Smooth muscle cell (in vitro differentiated cells): ENCODE results near the gene TIGD4. TPM values are rescaled to one million over a fixed set of nuclear protein-coding genes. Genes with fewer than 3 reads are reported as not detected.

ENCODE experiments used
- DNase-seq: peaks from one replicate; lab custom pipeline; 2025; ENCODE audit not compliant: unreplicated experiment; lab: John Stamatoyannopoulos, UW
- H2AFZ ChIP-seq: fragments of 200-600 bp; sonication (generic); 2 replicates; pipeline ENCODE4 v1.6.0; 2016; ENCODE audit warnings: antibody characterized with exemption, low read depth, mild to moderate bottlenecking
- H3F3A ChIP-seq: fragments of 200-600 bp; sonication (generic); 2 replicates; pipeline ENCODE4 v1.6.0; 2017; ENCODE audit warnings: antibody characterized with exemption, low read depth
- H3K27ac ChIP-seq: fragments of 200-600 bp; sonication (generic); 2 replicates; pipeline ENCODE4 v1.5.1; 2016; ENCODE audit warnings: low read depth, mild to moderate bottlenecking
- H3K27me3 ChIP-seq: fragments of 200-600 bp; sonication (generic); 2 replicates; pipeline ENCODE4 v1.6.1; 2016; ENCODE audit warnings: low read depth, mild to moderate bottlenecking
- H3K36me3 ChIP-seq: fragments of 200-600 bp; sonication (generic); 2 replicates; pipeline ENCODE4 v1.5.1; 2016; ENCODE audit warnings: low read depth
- H3K4me1 ChIP-seq: fragments of 200-600 bp; sonication (generic); 2 replicates; pipeline ENCODE4 v1.5.1; 2016; ENCODE audit warnings: low read depth
- H3K4me2 ChIP-seq: fragments of 200-600 bp; sonication (generic); 2 replicates; pipeline ENCODE4 v1.6.0; 2016; ENCODE audit warnings: mild to moderate bottlenecking
- H3K4me3 ChIP-seq: fragments of 200-600 bp; sonication (generic); 2 replicates; pipeline ENCODE4 v1.5.1; 2016; ENCODE audit warnings: mild to moderate bottlenecking
- H3K79me2 ChIP-seq: fragments of 200-600 bp; sonication (generic); 2 replicates; pipeline ENCODE4 v1.6.0; 2016; ENCODE audit warnings: low read depth, mild to moderate bottlenecking
- H3K9ac ChIP-seq: fragments of 200-600 bp; sonication (generic); 2 replicates; pipeline ENCODE4 v1.6.0; 2016; ENCODE audit warnings: low read depth
- H3K9me3 ChIP-seq: fragments of 200-600 bp; sonication (generic); replicated peaks from 2 replicates; pipeline ENCODE4 v1.5.1; 2016; ENCODE audit warnings: low read depth
- H4K20me1 ChIP-seq: fragments of 200-600 bp; sonication (generic); 2 replicates; pipeline ENCODE4 v1.6.0; 2016; ENCODE audit warnings: low read depth
- CTCF ChIP-seq: fragments of 200-600 bp; sonication (generic); IDR thresholded peaks from 2 replicates; pipeline ENCODE4 v1.5.1; 2017; ENCODE audit warnings: borderline replicate concordance, mild to moderate bottlenecking, antibody characterized with exemption; ENCODE audit not compliant: insufficient read depth, poor library complexity, severe bottlenecking
- WGBS: methylation state at CpG from one replicate; pipeline ENCODE4 v1.1.7; 2016; ENCODE audit warnings: low lambda C conversion rate; 5-methylcytosine and 5-hydroxymethylcytosine counted together
- polyA plus RNA-seq: library from polyadenylated mRNA; unstranded; fragments of >200 nt; fragmentation: Nextera tagmentation; extraction: Ambion mirVana; gene quantifications from 2 replicates; pipeline ENCODE4 v1.2.1, GENCODE V29; 2016
- total RNA-seq: library from RNA; depleted of rRNA; stranded (reverse); fragments of >200 nt; gene quantifications from 2 replicates; pipeline ENCODE4 v1.2.3, GENCODE V29; 2014

The TIGD4 gene
- total and polyA plus RNA-seq, 2 experiments from 2014 or later, result 0.42 to 0.67 TPM

GRCh38 chr4:152777488-152777887 lies 2.0 kb downstream of the TIGD4 start:
- DNase-seq, result no peak

GRCh38 chr4:152776352-152776751 lies 3.2 kb downstream of the TIGD4 start:
- Histone ChIP-seq H3K27ac (no peak overlapping the region), H4K20me1 (peaks cover 7% of the 10 kb centered on the region)
- TF ChIP-seq CTCF, result no peak

More at GRCh38 chr4:152777488-152777887, 2.0 kb downstream of the TIGD4 start:
- TF ChIP-seq CTCF, result no peak
- Histone ChIP-seq H3K27me3 (no peaks in the 10 kb centered on the region), H3K4me2 (no peak overlapping the region), H3K9me3 (no peaks in the 10 kb centered on the region), H3K4me1 (no peaks in the 10 kb centered on the region), H3K36me3 (no peaks in the 10 kb centered on the region), H3K4me3 (no peak overlapping the region), H3K9ac (no peak overlapping the region), H3F3A (no peaks in the 10 kb centered on the region), H4K20me1 (peaks cover 18% of the 10 kb centered on the region), H3K27ac (no peak overlapping the region), H3K79me2 (peaks cover 23% of the 10 kb centered on the region), H2AFZ (no peak overlapping the region)
- 88% methylated on average over 1 of the region's 1 CpG for WGBS

GRCh38 chr4:152773953-152774352 lies 5.6 kb downstream of the TIGD4 start:
- no peaks in the 10 kb centered on the region for H3K4me1 ChIP-seq
- WGBS, result 87% methylated on average over 1 of the region's 1 CpG
- no peak overlapping the region for H3K4me3 ChIP-seq
- H3K9ac ChIP-seq, result no peak overlapping the region
- TF ChIP-seq CTCF, result no peak
- no peak for DNase-seq
- no peaks in the 10 kb centered on the region for H3K27me3 ChIP-seq
- no peak overlapping the region for H3K4me2 ChIP-seq
- no peaks in the 10 kb centered on the region for H3F3A ChIP-seq
- no peak overlapping the region for H3K27ac ChIP-seq
- no peaks in the 10 kb centered on the region for H3K79me2 ChIP-seq
- H2AFZ ChIP-seq, result no peak overlapping the region
- no peaks in the 10 kb centered on the region for H3K9me3 ChIP-seq
- H4K20me1 ChIP-seq, result no peaks in the 10 kb centered on the region
- H3K36me3 ChIP-seq, result no peaks in the 10 kb centered on the region

More at GRCh38 chr4:152776352-152776751, 3.2 kb downstream of the TIGD4 start:
- H3K79me2 ChIP-seq, result peaks cover 12% of the 10 kb centered on the region
- no peaks in the 10 kb centered on the region for H3F3A ChIP-seq
- no peak overlapping the region for H3K9ac ChIP-seq
- H3K36me3 ChIP-seq, result no peaks in the 10 kb centered on the region
- no peaks in the 10 kb centered on the region for H3K27me3 ChIP-seq
- H3K4me1 ChIP-seq, result no peaks in the 10 kb centered on the region
- H3K4me3 ChIP-seq, result no peak overlapping the region
- DNase-seq, result no peak
- H2AFZ ChIP-seq, result no peak overlapping the region
- H3K9me3 ChIP-seq, result no peaks in the 10 kb centered on the region
- no peak overlapping the region for H3K4me2 ChIP-seq

- Histone ChIP-seq H4K20me1 (no peaks in the 10 kb centered on the region), H3K27me3 (no peaks in the 10 kb centered on the region), H3K9ac (no peak overlapping the region), H3K4me2 (no peak overlapping the region), H3K79me2 (no peaks in the 10 kb centered on the region), H3K27ac (no peak overlapping the region), H3K9me3 (no peaks in the 10 kb centered on the region), H3F3A (no peaks in the 10 kb centered on the region), H3K4me3 (no peak overlapping the region), H2AFZ (no peak overlapping the region), H3K4me1 (no peaks in the 10 kb centered on the region), H3K36me3 (no peaks in the 10 kb centered on the region)
- no peak for TF ChIP-seq CTCF
- no peak for DNase-seq
- WGBS, result 81% methylated on average over 2 of the region's 2 CpGs
These were observed 6.2 kb downstream of the TIGD4 start for GRCh38 chr4:152773339-152773738.
